KOPT-K1 (cell line): ENCODE results near the gene TLK1.

Experiments used
- H3K27ac ChIP-seq: fragments of 200-600 bp; sonication (generic); 2 replicates; pipeline ENCODE4 v1.5.1; 2016; ENCODE audit warnings: antibody characterized with exemption, mild to moderate bottlenecking, low read depth, low read length; ENCODE audit not compliant: poor library complexity, severe bottlenecking
- H3K36me3 ChIP-seq: fragments of 200-600 bp; sonication (generic); 2 replicates; pipeline ENCODE4 v1.5.1; 2017; ENCODE audit warnings: antibody characterized with exemption, mild to moderate bottlenecking, low read length, moderate library complexity; ENCODE audit not compliant: insufficient read depth
- H3K9me3 ChIP-seq: fragments of 200-600 bp; sonication (generic); 2 replicates; pipeline ENCODE4 v1.5.1; 2017; ENCODE audit warnings: antibody characterized with exemption, low read length, mild to moderate bottlenecking; ENCODE audit not compliant: insufficient read depth, poor library complexity, severe bottlenecking

TLK1 gene

DNA sequence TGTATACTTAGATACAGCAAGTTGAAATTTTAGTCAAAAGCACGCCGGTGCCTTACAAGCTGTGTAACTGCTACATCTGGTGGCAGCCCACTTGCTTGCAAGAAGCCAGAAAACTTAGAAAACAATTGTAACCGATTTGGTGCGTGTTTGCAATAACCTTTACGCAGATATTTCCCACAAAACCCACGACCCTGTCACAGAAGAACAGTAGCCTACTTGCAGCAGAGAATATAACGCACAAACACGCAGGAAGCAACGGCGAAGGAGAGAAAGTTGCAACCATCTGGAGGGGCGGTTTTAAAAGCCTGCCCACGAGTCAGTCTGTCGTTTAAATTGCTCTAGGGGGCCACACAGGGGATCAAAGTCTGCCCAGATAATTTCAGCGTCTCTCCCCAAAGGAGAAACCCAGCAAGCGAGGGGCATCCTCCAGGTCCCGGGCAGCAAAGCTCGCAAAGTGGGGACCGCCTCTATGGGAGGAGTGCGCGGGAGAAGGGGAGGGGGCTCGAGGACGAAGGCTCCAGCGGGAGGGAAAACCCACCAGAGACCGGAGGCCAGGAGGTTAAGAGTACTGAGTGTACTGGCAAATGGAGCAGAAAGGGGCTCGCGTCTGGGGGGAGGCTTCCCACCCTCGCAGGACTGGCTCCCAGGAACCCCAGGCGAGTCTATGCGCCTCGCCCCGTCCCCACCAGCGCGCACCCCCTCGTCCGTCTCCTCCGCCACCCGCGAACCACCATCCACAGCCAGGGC lies 1.1 kb downstream of the TLK1 start:
- peak overlapping the region; percentile 96 for H3K27ac ChIP-seq
- H3K36me3 ChIP-seq, result no peaks in the 10 kb centered on the region
- no peaks in the 10 kb centered on the region for H3K9me3 ChIP-seq

DNA sequence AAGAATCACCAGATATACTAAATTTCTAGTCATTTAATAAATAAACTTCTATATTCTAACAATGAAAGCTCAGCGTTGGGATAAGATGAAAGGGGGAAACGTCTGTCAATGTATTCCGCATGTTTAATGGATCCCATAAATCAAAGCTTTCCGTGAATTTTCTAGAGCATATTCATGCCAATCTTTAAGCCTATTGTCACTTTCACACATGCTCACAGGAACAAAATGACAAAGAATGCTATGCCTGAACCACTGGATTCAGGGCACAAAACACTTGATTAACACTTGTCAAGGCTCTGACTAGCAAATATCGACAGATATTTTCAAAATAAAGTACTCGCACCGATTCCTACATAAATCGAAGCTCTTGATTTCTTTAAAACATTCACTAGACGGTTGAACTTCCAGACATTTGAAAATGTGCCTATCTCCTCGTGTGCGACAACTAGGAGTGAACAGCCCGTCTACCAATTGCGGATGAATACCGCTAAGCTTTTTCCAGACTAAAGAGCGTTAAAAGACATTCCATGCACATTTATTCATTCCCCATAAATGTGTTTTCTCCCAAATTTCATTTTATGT lies 1.8 kb downstream of the TLK1 start:
- H3K9me3 ChIP-seq, result no peaks in the 10 kb centered on the region
- peak overlapping the region; percentile 96 for H3K27ac ChIP-seq
- no peaks in the 10 kb centered on the region for H3K36me3 ChIP-seq

DNA sequence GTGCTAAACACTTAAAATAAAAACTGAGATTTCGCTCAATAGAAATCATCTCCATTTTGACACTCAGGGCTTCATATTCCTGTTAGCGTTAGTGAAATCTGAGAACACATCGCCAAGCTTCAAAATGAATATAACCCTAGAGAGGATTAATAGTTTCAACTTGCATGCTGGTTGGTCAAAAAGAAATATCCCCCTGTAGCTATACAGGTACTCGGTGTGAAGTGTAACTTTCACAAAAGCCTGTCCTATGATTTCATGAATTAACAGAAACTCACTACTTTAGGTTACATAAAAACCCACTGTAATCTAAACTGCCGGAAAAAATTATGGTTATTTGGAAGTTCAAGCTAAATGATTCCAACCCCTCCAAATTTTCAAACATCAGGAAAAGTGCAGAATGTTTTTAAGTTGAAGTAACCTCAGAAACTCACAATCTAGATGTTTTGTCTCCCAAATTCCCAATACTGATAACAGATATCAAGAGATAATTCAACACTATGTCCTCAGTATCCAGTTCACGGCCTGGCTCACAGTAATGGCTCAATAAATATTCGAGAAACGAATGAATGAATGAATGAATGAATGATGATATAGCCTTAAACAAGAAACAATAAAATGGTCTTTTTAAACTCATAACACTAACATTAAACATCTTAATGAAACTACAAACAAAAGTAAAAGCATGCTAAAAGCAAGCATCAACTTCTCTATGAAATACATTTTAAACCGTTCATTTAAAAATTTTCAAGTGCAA lies 2.5 kb downstream of the TLK1 start:
- Histone ChIP-seq H3K9me3 (no peaks in the 10 kb centered on the region), H3K36me3 (no peaks in the 10 kb centered on the region), H3K27ac (no peak overlapping the region)

DNA sequence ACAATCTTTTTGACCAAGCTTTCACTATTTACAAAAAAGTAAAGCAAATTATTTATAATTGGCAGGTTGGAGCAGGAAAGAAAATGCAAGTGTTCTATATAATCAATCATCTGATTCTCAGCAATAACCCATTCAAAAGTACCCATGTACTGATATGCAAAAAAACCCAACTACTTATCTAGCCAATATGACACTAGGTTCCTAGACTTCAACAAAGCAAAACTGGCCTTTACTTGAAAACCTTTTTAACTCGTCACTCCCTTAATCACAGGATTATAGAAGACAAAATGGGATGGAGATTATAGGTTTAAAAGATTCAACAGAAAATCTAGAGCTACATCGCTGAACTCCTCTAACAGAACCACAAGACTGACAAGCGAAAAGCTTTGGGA lies 3.6 kb downstream of the TLK1 start:
- Histone ChIP-seq H3K36me3 (no peaks in the 10 kb centered on the region), H3K27ac (no peak overlapping the region), H3K9me3 (no peaks in the 10 kb centered on the region)

DNA sequence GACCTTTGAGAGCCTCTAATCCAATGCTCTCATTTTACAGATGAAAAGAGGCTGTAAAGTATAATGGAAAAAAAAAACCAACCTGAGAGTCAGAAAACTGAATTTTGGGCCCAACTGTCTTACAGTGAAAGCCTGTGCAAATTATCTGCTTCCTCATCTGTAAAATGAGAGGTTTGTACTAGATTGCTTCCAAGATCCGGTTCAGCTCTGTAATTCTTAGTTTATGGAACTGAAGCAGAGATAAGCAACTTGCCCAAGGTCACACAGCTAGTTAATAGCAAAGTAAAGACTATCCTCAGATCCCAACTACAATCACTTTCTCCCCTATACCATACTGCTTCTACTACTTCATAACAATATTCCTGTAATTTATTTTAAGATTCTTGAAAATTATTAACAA lies 6.3 kb downstream of the TLK1 start:
- no peaks in the 10 kb centered on the region for H3K36me3 ChIP-seq
- H3K27ac ChIP-seq, result no peak overlapping the region
- no peaks in the 10 kb centered on the region for H3K9me3 ChIP-seq

DNA sequence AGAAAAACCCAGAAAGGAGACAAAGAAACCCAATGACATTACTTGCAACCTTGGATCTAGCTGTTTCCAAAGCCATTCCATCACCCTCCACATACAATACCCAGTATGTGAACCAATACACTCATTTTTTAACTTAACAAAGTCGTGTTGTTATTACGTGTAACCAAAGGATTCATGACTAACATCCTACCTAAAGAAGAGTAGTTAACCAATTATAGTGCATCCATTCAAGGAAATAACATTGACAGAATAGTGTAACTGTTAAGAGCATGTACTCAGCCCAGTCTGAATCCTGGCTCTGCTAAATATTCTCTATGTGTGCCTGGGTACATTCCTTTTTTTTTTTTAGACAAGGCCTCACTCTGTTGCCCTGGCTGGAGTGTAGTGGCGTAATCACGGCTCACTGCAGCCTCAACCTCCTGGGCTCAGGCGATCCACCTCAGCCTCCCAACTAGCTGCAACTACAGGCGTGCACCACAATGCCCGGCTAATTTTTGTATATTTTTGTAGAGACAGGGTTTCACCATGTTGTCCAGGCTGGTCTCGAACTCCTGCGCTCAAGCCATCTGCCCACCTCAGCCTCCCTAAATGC lies 9.9 kb downstream of the TLK1 start:
- Histone ChIP-seq H3K36me3 (no peaks in the 10 kb centered on the region), H3K27ac (no peak overlapping the region), H3K9me3 (no peaks in the 10 kb centered on the region)

DNA sequence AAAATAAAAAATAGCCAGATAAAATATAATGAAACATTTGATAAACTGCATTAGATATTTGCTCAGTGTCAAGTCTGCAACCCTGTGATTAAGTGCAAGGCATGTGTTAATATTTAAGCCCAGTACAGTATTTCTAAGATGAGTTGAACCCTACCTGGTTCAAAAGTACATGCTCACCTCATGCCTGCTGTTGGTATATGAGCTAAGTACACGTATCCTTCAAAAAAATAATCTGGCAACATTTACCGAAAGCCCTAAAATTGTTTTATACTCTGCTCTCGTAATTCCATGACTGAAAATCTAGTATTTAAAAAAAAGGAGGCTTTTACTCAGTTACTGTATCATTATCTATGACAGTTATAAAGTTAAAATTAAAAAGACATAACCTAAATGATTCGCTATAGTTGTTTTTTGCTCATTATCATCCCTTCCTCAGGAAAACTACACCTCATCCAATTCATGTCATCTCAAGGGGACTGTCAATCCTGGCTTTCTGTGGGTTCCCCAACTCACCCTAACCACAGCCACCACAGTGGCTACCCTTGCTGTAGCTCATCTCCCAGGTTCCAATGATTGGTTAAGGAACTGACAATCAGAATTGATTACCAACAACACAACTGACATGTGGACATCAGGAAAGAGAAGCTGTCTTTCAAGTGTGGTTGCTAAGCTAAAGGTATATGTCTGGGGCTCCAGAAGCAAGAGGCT lies 10.6 kb downstream of the TLK1 start:
- H3K27ac ChIP-seq, result no peak overlapping the region
- H3K36me3 ChIP-seq, result no peaks in the 10 kb centered on the region
- H3K9me3 ChIP-seq, result no peaks in the 10 kb centered on the region

DNA sequence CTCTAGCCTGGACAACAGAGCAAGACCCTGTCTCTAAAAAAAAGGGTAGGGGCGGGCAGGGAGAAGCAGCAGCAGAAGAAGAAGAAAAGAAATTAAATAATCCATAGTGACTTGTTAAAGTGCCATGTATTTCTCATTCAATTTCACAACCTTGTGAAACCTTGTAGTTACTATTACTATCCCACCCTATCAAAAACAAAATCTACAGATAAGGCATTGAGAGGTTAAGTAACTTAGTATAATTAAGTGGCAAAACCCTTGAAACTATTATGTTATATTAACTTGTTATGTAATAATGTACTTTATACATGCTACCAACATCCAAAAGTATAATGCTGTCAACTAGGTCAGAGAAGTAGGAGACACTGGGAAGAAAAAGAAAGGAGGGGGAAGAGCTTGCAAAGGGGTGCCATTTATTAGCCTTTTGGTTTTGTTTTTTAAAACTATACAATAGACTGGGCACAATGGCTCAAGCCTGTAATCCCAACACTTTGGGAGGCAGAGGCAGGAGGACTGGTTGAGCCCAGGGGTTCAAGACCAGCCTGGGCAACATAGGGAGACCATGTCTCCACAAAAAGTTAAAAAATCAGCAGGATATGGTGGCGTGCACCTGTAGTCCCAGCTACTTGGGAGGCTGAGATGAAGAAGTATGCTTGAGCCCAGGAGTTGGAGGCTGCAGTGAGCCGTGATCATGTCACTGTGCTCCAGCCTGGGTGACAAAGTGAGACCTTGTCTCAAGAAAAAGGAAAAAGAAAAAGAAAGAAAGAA lies 11.3 kb downstream of the TLK1 start:
- Histone ChIP-seq H3K9me3 (no peaks in the 10 kb centered on the region), H3K27ac (no peak overlapping the region), H3K36me3 (no peaks in the 10 kb centered on the region)

DNA sequence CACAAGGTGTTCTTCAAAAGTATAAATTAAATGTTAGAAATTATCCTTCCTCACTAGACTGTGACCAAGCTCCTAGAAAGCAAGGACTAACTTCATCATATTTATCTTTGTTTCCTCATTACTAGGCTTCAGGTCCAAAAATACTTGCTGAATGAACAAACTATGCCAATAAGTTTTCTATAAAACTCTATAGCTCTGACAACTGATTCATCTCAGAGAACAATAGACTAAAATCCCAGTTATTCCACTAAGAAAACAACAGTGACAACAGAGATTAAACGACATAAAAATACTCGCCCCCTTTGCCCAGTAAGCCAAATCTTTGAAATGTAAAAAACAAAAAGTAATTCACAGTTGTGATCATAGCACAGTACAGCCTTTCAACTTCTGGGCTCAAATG lies 13.6 kb downstream of the TLK1 start:
- Histone ChIP-seq H3K27ac (no peak overlapping the region), H3K36me3 (no peaks in the 10 kb centered on the region), H3K9me3 (no peaks in the 10 kb centered on the region)

DNA sequence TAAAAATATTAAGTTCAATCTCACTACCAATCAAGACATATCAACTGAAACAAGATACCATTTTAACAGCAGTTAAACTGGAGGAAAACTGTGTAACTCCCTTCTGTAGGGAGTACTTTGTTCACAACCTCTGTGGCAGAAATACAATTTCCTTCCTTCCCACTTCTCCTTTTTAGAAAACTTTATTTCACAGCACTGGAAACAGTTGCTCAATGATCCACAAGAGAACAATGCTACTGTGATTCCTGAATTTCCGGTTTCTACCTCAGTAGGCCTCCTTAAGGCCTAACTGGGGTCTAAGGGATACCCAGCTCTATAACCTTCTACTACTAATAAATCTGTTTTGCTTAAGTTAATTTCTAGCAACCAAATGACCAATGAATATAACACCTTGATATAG lies 14.1 kb downstream of the TLK1 start:
- no peak overlapping the region for H3K27ac ChIP-seq
- no peaks in the 10 kb centered on the region for H3K9me3 ChIP-seq
- no peaks in the 10 kb centered on the region for H3K36me3 ChIP-seq

DNA sequence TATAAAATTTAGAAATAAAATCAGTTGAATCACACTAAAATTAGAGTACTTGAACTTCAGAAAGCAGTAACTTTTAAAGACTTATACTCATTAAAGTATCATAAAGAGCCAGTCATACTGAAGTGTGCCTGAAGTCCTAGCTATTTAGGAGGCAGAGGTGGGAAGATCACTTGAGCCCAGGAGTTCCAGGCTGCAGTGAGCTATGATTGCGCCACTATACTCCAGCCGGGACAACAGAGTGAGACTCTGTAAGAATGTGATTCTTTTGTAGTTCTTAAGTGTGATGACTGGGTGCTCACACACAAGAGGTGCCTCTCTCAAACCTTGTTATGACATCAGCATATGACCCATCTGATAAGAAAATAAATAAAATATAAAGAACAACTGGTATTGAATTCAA lies 14.6 kb downstream of the TLK1 start:
- no peaks in the 10 kb centered on the region for H3K9me3 ChIP-seq
- no peak overlapping the region for H3K27ac ChIP-seq
- H3K36me3 ChIP-seq, result no peaks in the 10 kb centered on the region

DNA sequence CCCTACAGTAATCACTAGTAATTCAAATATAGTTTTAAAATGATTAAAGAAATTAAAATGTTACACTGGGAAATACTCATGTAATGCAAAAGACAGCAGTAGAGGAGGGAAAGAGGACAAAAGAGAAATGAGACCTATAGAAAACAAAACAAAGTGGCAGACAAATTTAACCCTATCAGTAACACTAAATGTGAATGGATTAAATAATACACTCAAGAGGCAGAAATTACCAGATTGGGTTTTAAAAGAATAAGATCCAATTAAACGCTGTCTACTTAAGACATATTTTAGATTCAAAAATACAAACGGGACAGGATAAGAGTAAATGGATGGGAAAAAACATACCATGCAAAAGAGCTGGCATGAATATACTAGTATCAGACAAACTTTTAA lies 17.0 kb downstream of the TLK1 start:
- Histone ChIP-seq H3K9me3 (no peaks in the 10 kb centered on the region), H3K36me3 (no peaks in the 10 kb centered on the region), H3K27ac (no peak overlapping the region)

DNA sequence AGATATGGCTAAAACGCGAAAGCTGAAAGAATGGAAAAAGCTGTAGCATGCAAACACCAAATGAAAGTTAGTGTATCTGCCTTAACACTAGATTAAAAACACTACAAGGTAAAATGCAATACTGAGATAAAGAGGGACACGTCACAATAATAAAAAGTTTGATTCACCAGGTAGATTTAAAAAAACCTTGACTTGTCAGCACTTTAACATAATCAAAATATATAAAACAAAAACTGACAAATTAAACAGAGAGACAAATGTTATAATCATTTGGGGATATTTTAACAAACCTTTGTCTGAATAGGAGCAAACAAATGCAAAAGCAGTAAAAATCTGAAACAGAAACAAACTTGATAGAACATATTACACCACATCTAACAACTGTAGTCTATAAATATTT lies 18.3 kb downstream of the TLK1 start:
- Histone ChIP-seq H3K36me3 (no peaks in the 10 kb centered on the region), H3K9me3 (no peaks in the 10 kb centered on the region), H3K27ac (no peak overlapping the region)

DNA sequence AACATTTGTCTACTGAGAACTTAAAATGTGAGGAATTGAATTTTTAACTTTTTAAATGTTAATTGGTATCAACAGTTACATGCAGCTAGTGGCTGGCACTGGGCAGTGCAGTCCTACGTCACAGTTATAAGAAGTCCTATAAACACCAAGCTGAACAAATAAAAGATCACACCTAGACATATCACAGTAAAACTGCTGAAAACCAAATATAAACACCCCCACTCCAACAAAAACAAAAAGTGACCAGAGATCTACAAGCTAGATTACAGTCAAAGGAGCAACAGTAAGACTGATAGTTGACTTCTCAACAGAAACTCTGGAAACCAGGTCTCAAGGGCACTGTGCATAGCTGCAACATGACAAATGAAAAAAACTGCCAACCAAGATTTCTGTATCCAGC lies 19.4 kb downstream of the TLK1 start:
- Histone ChIP-seq H3K27ac (no peak overlapping the region), H3K36me3 (no peaks in the 10 kb centered on the region), H3K9me3 (no peaks in the 10 kb centered on the region)
